ENCODE measurements around the gene ARL4D. TPM values are rescaled to one million over a fixed set of nuclear protein-coding genes. Genes with fewer than 3 reads are reported as not detected.

Gene ARL4D
- total RNA-seq, 1 experiment from 2014 or later = 11.5 TPM

GRCh38 chr17:43350888-43351361 lies 47.9 kb upstream of the ARL4D start:
- no peak for DNase-seq (ENCODE audit: low read depth, low spot score)
- Histone ChIP-seq H3K27ac (ENCODE audit: low read depth, low read length) (no peak overlapping the region), H2AFZ (ENCODE audit: low read depth, low read length, poor library complexity, severe bottlenecking) (no peak overlapping the region), H3K9me2 (ENCODE audit: insufficient read depth) (no peaks in the 10 kb centered on the region), H3K4me3 (replicated peaks in 1 of 2; ENCODE audit: low read depth in 1 of 2, low read length in 2 of 2) (no peak overlapping the region), H3K9ac (ENCODE audit: low read length) (no peak overlapping the region), H3K79me2 (ENCODE audit: insufficient read depth, low read length) (no peaks in the 10 kb centered on the region), H3K9me3 (ENCODE audit: control insufficient read depth in 1 of 2, insufficient read depth in 1 of 2, low read depth in 1 of 2, low read length in 2 of 2) (peaks cover 16 to 27% of the 10 kb centered on the region in 2 experiments; a peak in 3 of 4 replicates), H3K27me3 (ENCODE audit: insufficient read depth, low read length) (no peaks in the 10 kb centered on the region), H3K36me3 (ENCODE audit: control insufficient read depth in 1 of 2, insufficient read depth in 2 of 2, low read length in 2 of 2) (no peaks in the 10 kb centered on the region), H3K4me1 (ENCODE audit: control insufficient read depth in 1 of 2, insufficient read depth in 2 of 2, low read length in 2 of 2) (no peaks in the 10 kb centered on the region), H3K4me2 (ENCODE audit: low read length) (no peak overlapping the region), H4K20me1 (ENCODE audit: insufficient read depth) (no peaks in the 10 kb centered on the region)
- CTCF ChIA-PET = no interaction called here
- intact Hi-C loops (cut with micrococcal nuclease) = no loop called here
- no peak for ATAC-seq
- POLR2A ChIA-PET = no interaction called here
- RAD21 ChIA-PET (ENCODE audit: low non-redundant PET in 1 of 2, low total read pairs in 2 of 2, uncharacterized antibody in 2 of 2, unreplicated experiment in 2 of 2) = no interaction called here
- TF ChIP-seq ATF3 (IDR thresholded peaks at IDR 0.05) (no peak), REST (IDR thresholded peaks at IDR 0.05; ENCODE audit: low read depth) (no peak), CEBPB (IDR thresholded peaks at IDR 0.05; ENCODE audit: low read depth) (no peak), ZBTB33 (IDR thresholded peaks at IDR 0.05; ENCODE audit: extremely low read depth, insufficient replicate concordance, low read length) (no peak), YY1 (IDR thresholded peaks at IDR 0.05; ENCODE audit: extremely low read depth, insufficient replicate concordance, low read depth, low read length) (no peak), TCF7L2 (IDR thresholded peaks at IDR 0.05; ENCODE audit: borderline replicate concordance, extremely low read depth, insufficient read depth, insufficient read length) (no peak), ZFX (IDR thresholded peaks at IDR 0.05) (no peak), POLR2A (IDR thresholded peaks at IDR 0.05; ENCODE audit: borderline replicate concordance, extremely low read depth, insufficient read depth, insufficient read length) (no peak), JUND (IDR thresholded peaks at IDR 0.05) (no peak), CBX3 (IDR thresholded peaks at IDR 0.05; ENCODE audit: low read depth) (no peak), SIN3A (IDR thresholded peaks at IDR 0.05; ENCODE audit: low read depth) (no peak), CTCF (IDR thresholded peaks at IDR 0.05 in 2 of 3, conservative IDR thresholded peaks at IDR 0.05 in 1 of 3; ENCODE audit: borderline replicate concordance in 1 of 3, insufficient read depth in 1 of 3, low read depth in 2 of 3, low read length in 2 of 3) (no peak), RAD21 (IDR thresholded peaks at IDR 0.05; ENCODE audit: low read depth) (no peak), FOSL1 (IDR thresholded peaks at IDR 0.05; ENCODE audit: low read depth) (no peak), ELF1 (IDR thresholded peaks at IDR 0.05; ENCODE audit: borderline replicate concordance, low read depth) (no peak)
- BruUV-seq (replicated peaks) = no TSS peak

All from HCT116 (cell line).